Epithelial cell of esophagus (primary cell): ENCODE measurements around the gene NTNG1.

Experiments used
- DNase-seq: peaks from one replicate; pipeline ENCODE4 v3.0.0; 2010; ENCODE audit warnings: low read depth
- H3K4me3 ChIP-seq: 2 replicates; pipeline ENCODE4 v1.5.1; 2011; ENCODE audit warnings: mild to moderate bottlenecking, low read length, control low read depth
- TF ChIP-seq, protein P1 (sequence below): IDR thresholded peaks from 2 replicates; pipeline ENCODE4 v1.5.1; 2011; ENCODE audit warnings: low read depth, mild to moderate bottlenecking, low read length, control low read depth, inconsistent platforms; ENCODE audit not compliant: insufficient read depth; ENCODE audit errors: missing control alignments

The NTNG1 gene

DNA sequence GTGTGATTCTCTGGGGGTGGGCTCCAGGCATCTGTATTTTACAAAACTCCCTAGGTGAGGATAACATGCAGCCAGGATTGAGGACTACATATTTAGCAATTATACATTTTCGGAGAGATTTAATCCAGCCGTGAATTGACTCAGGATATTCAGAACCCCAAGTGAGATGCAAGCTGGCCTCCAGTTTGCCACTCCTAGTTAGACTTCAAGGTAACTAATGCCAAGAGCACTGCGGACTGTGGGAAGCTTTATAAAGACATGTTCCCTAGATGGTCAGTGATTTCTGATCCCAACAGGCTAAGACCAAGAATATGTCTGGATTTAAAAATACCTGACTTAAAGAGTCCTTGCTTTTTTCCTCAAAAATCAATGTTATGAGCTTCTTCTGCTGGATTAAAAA, 308.5 kb downstream of the NTNG1 start:
- no peak overlapping the region for H3K4me3 ChIP-seq
- no peak for DNase-seq
- TF ChIP-seq, protein P1, sequence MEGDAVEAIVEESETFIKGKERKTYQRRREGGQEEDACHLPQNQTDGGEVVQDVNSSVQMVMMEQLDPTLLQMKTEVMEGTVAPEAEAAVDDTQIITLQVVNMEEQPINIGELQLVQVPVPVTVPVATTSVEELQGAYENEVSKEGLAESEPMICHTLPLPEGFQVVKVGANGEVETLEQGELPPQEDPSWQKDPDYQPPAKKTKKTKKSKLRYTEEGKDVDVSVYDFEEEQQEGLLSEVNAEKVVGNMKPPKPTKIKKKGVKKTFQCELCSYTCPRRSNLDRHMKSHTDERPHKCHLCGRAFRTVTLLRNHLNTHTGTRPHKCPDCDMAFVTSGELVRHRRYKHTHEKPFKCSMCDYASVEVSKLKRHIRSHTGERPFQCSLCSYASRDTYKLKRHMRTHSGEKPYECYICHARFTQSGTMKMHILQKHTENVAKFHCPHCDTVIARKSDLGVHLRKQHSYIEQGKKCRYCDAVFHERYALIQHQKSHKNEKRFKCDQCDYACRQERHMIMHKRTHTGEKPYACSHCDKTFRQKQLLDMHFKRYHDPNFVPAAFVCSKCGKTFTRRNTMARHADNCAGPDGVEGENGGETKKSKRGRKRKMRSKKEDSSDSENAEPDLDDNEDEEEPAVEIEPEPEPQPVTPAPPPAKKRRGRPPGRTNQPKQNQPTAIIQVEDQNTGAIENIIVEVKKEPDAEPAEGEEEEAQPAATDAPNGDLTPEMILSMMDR = no peak

DNA sequence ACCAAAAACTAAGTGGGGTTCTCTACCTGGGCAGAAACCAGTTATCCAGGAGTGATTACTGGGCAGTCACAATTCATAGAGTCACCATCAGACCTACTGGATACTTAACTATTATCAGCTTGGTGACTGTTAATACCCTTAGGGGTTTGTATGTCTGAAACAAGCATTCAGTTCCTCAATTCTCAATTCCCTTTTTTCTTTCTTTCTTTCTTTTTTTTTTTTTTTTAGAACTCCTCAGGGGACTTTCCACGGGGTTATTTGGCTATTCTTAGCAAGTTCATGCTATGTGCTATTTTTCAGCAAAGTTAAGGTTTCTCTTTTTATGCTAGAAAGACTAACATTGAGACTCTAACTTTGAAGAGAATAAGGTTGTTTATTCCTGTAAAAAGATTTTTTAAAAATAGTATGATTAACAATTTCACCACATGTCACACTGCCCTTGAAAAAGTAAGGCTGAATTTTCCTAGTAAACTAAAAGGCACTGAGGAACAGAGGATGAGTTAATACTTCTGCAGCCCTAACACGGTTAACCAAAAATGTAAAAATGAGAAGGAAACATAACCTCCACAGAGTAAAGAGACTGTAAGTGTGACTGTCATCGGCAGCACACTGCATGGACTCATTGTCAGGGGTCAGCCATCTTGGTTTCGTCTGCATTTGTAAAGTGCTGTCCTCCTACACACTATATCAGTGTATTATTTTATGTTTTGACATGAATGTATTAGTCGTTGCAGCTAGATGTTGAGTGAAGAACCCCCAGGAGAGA, 310.2 kb downstream of the NTNG1 start:
- TF ChIP-seq, protein P1 = no peak
- no peak for DNase-seq
- H3K4me3 ChIP-seq = no peak overlapping the region

DNA sequence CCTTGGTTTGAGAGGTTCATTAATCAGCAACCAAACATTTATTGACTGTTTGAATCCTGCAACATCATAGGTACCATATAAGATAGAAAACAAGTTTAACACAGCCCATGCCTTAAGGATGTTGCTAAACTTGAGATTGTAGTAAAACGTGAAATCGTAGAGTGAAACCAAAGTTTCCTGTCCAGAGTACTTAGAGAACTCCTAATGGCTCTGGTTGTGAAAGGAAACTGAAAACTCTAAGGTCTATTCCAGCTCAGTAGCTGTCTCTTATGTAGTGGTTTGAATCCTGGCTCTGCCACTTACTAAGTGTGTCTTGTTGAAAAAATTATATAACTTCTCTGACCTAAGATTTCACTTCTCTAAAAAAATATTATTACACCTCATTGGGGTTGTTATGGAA, 310.9 kb downstream of the NTNG1 start:
- no peak for DNase-seq
- TF ChIP-seq, protein P1 = no peak
- H3K4me3 ChIP-seq = no peak overlapping the region

DNA sequence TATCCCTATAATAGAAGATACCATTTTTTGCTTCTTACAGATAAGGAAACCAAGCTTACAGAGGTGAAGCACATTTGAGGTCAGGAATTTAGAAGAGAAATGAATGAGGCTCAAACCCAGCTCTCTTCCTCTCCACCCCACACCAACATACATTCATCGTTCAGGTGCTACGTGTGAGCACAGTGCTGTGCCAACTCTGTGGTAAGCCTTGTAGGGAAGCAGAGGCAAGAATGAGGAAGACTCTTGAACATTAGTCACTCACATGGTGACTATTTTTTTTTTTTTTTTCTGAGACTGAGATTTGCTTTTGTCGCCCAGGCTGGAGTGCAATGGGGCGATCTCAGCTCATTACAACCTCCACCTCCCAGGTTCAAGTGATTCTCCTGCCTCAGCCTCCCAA, 314.0 kb downstream of the NTNG1 start:
- DNase-seq = peak; percentile 58
- TF ChIP-seq, protein P1 = no peak

DNA sequence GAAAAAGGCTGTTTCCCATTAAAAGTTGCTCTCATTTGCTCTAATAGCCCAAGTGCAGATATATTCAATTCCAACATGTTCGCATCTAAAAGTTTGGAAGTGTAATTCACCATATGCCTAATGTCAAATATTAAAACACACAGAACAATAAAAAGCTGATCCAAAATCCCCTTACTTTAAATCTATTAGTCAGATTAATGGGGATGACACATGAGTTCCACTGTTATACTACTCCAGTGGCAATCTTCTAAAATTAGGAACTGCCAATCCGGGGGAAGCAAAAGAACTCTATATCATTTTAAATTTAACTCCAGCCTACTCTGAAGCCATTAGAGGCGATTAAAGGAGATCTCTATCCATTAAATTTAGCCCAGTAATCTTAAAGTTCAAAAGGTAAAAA, 317.1 kb downstream of the NTNG1 start:
- H3K4me3 ChIP-seq = no peak overlapping the region
- DNase-seq = no peak
- TF ChIP-seq, protein P1 = no peak

More for the DNA sequence above, 314.0 kb downstream of the NTNG1 start:
- H3K4me3 ChIP-seq = no peak overlapping the region

DNA sequence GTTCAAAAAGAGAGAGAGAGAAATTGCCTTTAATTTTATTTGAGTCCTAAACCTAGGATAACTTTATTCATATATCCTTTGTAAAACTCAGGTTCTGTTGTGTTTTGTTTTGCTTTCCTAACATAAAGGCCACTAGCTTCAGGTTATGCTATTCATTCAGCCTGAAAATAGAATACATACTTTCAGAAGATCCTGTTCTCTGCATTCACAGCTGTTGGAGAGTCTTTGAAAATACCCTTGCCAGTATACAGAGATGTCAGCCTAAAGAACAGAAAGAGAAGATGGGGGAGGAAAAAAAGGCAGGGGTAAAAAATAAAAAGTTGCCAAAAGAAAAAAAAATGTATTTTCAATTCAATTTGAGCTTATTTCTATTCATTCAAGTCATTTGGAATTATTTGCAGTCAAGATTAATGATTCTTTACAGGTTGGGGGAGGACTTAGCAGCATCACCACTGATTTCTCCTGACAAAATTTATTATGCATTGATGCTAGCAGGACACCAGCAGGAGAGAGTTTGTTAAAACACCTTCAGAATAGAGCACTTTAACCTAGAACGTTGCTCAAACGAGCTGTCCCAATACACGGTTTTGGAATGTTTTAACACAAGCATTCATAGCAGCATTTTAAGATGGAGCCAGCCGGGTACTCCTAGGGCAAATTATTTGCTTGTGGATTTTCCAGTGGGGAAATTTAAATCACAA, 318.5 kb downstream of the NTNG1 start:
- no peak for DNase-seq
- H3K4me3 ChIP-seq = no peak overlapping the region
- TF ChIP-seq, protein P1 = no peak
